HG03159 (cell line): ENCODE results near the gene RAD50.
"Not testable (repeated sequence)": the region's sequence is repeated elsewhere in the genome, so short reads cannot be mapped to it uniquely, and the experiment has no call there.

ENCODE experiments used
- ATAC-seq: cut with Tn5 transposase; IDR thresholded peaks from one replicate; pipeline ENCODE4 v1.9.1; 2021; ENCODE audit warnings: mild to moderate bottlenecking, moderate library complexity; ENCODE audit not compliant: unreplicated experiment

Gene RAD50

GRCh38 chr5:132556763-132557477 lies at the start of gene RAD50:
TSS of gene RAD50 (plus strand) at chr5:132556977. CDS start at chr5:132557325, 348 bp downstream.
- ATAC-seq, result peak; percentile 97

- no peak for ATAC-seq
Measured at GRCh38 chr5:132510076-132510475, 46.7 kb upstream of the RAD50 start.

- ATAC-seq, result not testable (repeated sequence)
Measured at GRCh38 chr5:132513618-132514336, 43.0 kb upstream of the RAD50 start.

- ATAC-seq, result not testable (repeated sequence)
Measured at GRCh38 chr5:132522067-132522466, 34.7 kb upstream of the RAD50 start.

GRCh38 chr5:132524877-132525276 lies 31.9 kb upstream of the RAD50 start:
- ATAC-seq, result not testable (repeated sequence)

- peak; percentile 75 for ATAC-seq
Measured at GRCh38 chr5:132525299-132525724, 31.5 kb upstream of the RAD50 start.

GRCh38 chr5:132526290-132526973 lies 30.3 kb upstream of the RAD50 start:
- ATAC-seq, result no peak

GRCh38 chr5:132526974-132527564 lies 29.7 kb upstream of the RAD50 start:
- no peak for ATAC-seq

GRCh38 chr5:132528021-132528420 lies 28.8 kb upstream of the RAD50 start:
- no peak for ATAC-seq

GRCh38 chr5:132528866-132529634 lies 27.7 kb upstream of the RAD50 start:
- no peak for ATAC-seq

GRCh38 chr5:132530946-132531345 lies 25.8 kb upstream of the RAD50 start:
- no peak for ATAC-seq

GRCh38 chr5:132539716-132540115 lies 17.1 kb upstream of the RAD50 start:
- ATAC-seq, result no peak

- ATAC-seq, result no peak
Measured at GRCh38 chr5:132540149-132540548, 16.6 kb upstream of the RAD50 start.

- ATAC-seq, result no peak
Measured at GRCh38 chr5:132540764-132541163, 16.0 kb upstream of the RAD50 start.

GRCh38 chr5:132543472-132544201 lies 13.1 kb upstream of the RAD50 start, which contains the start of gene IL5:
TSS of gene IL5 (minus strand) at chr5:132543522. CDS start at chr5:132543478, 44 bp downstream.
- no peak for ATAC-seq

GRCh38 chr5:132546108-132546507 lies 10.7 kb upstream of the RAD50 start:
- no peak for ATAC-seq

GRCh38 chr5:132547269-132547668 lies 9.5 kb upstream of the RAD50 start:
- ATAC-seq, result no peak

- not testable (repeated sequence) for ATAC-seq
Measured at GRCh38 chr5:132548834-132549233, 7.9 kb upstream of the RAD50 start.

GRCh38 chr5:132549576-132549975 lies 7.2 kb upstream of the RAD50 start:
- ATAC-seq, result no peak
